Duodenal mucosa (tissue), 2 donors: Measurements from ENCODE around the gene ABCC8.

ENCODE experiments used
- H3K27ac ChIP-seq: one replicate; pipeline ENCODE4 v1.7.0; 2013; ENCODE audit warnings: low read depth, low read length
- H3K27me3 ChIP-seq, 2 donors: one replicate each; pipeline ENCODE4 v1.7.0; 2013; ENCODE audit warnings: low read length in 2 of 2, control low read depth in 1 of 2; ENCODE audit not compliant: insufficient read depth in 2 of 2, control insufficient read depth in 1 of 2
- H3K36me3 ChIP-seq, 2 donors: one replicate each; pipeline ENCODE4 v1.7.0; 2013; ENCODE audit warnings: low read length in 2 of 2, control low read depth in 1 of 2; ENCODE audit not compliant: insufficient read depth in 2 of 2, control insufficient read depth in 1 of 2
- H3K4me1 ChIP-seq, 2 donors: one replicate each; pipeline ENCODE4 v1.7.0; 2013; ENCODE audit warnings: low read length in 2 of 2, control low read depth in 1 of 2; ENCODE audit not compliant: insufficient read depth in 2 of 2, control insufficient read depth in 1 of 2
- H3K4me3 ChIP-seq, 2 donors: one replicate each; pipeline ENCODE4 v1.7.0; 2013; ENCODE audit warnings: low read length in 2 of 2, low read depth in 1 of 2
- H3K9ac ChIP-seq, 2 donors: one replicate each; pipeline ENCODE4 v1.7.0; 2013; ENCODE audit warnings: low read length in 2 of 2, low read depth in 1 of 2
- H3K9me3 ChIP-seq, 2 donors: one replicate each; pipeline ENCODE4 v1.7.0; 2013; ENCODE audit warnings: low read length in 2 of 2, control low read depth in 1 of 2; ENCODE audit not compliant: control insufficient read depth in 1 of 2

ABCC8 gene

DNA sequence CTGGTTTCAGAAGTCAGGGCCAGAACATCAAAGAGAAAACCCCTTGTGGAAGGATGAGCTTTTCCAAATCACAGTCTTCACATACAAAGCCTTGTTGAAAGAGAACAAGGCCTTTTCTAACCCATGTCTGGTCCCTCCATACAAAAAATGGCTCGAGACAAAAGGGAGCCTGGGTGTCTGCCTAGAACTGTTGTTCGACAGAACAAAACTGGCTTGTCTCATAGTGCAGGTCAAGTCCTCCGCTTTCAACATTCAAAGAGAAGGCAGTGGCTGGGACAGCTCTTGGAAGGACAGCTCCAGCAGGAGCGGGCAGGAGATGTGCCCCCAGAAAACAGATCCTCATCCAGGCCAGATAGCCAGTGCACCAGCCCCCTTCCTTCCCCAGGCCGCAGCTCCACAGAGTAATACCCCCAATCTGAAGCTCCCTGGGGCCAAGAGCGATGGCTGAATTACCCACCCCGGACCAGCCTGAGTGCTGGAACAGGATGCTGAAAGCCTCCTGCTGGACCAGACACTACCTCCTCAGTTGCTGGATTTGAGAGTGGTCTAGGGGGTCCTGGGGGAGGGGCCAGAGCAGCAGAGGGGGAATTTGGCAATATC is 40.0 kb upstream of the ABCC8 start:
- H3K9ac ChIP-seq = no peak overlapping the region

GRCh38 chr11:17515443-17516176 is 39.0 kb upstream of the ABCC8 start:
- H3K27ac ChIP-seq = no peak overlapping the region
- H3K9me3 ChIP-seq = no peaks in the 10 kb centered on the region
- H3K4me1 ChIP-seq = no peaks in the 10 kb centered on the region
- H3K36me3 ChIP-seq = peaks cover 22 to 69% of the 10 kb centered on the region in 2 donors
- no peaks in the 10 kb centered on the region for H3K27me3 ChIP-seq
- no peak overlapping the region for H3K9ac ChIP-seq
- H3K4me3 ChIP-seq = no peak overlapping the region

More for the DNA sequence above, 40.0 kb upstream of the ABCC8 start:
- no peaks in the 10 kb centered on the region for H3K9me3 ChIP-seq
- no peaks in the 10 kb centered on the region for H3K4me1 ChIP-seq
- peaks cover 25 to 75% of the 10 kb centered on the region in 2 donors for H3K36me3 ChIP-seq
- H3K27ac ChIP-seq = no peak overlapping the region
- no peak overlapping the region for H3K4me3 ChIP-seq
- H3K27me3 ChIP-seq = no peaks in the 10 kb centered on the region

DNA sequence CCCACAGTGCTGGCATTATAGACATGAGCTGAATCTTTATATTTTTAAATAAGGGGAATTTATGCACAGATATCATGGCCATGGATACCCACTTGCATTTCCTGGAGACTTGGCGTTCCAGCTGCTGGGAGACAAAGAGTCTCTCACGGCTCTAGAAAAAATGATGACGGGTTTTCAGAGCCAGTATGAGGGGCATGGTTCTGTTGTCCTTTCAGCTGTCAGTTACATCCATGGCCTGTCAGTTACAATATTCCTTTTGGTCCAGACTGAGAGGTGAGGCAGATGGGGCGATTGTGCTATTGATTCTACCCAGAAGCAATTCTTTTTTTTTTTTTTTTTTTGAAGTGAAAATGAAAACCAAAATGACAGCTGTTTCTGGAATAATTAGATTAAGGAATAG is 37.8 kb upstream of the ABCC8 start:
- Histone ChIP-seq H3K27ac (no peak overlapping the region), H3K4me1 (no peaks in the 10 kb centered on the region), H3K4me3 (no peak overlapping the region), H3K36me3 (peaks cover 12 to 63% of the 10 kb centered on the region in 2 donors), H3K9ac (no peak overlapping the region), H3K9me3 (no peaks in the 10 kb centered on the region), H3K27me3 (no peaks in the 10 kb centered on the region)

DNA sequence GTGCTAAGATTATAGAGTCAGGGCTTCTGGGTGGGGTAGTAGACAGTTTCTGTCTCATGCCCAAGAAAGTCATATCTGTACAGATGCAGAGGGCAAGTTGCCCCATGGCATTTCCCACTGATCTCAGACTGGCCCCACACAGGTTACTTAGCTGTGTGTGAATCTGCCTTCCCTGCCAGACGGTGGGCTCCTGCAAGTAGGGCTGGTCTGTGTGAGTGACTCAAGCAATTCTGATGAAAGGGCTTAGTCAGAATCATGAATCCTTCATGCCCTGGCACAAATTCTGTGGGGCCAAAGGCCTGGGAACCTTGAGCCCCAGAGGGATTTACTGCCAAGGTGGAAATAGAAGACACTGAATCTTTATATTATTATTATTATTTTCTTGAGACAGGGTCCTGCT is 37.2 kb upstream of the ABCC8 start:
- Histone ChIP-seq H3K36me3 (peaks cover 11 to 58% of the 10 kb centered on the region in 2 donors), H3K9ac (no peak overlapping the region), H3K27me3 (no peaks in the 10 kb centered on the region), H3K4me3 (no peak overlapping the region), H3K27ac (no peak overlapping the region), H3K4me1 (no peaks in the 10 kb centered on the region), H3K9me3 (no peaks in the 10 kb centered on the region)

GRCh38 chr11:17512101-17512500 is 35.5 kb upstream of the ABCC8 start:
- peaks cover 11 to 44% of the 10 kb centered on the region in 2 donors for H3K36me3 ChIP-seq
- H3K9ac ChIP-seq = no peak overlapping the region
- no peaks in the 10 kb centered on the region for H3K9me3 ChIP-seq
- H3K4me3 ChIP-seq = no peak overlapping the region
- no peaks in the 10 kb centered on the region for H3K4me1 ChIP-seq
- H3K27me3 ChIP-seq = no peaks in the 10 kb centered on the region
- H3K27ac ChIP-seq = no peak overlapping the region

DNA sequence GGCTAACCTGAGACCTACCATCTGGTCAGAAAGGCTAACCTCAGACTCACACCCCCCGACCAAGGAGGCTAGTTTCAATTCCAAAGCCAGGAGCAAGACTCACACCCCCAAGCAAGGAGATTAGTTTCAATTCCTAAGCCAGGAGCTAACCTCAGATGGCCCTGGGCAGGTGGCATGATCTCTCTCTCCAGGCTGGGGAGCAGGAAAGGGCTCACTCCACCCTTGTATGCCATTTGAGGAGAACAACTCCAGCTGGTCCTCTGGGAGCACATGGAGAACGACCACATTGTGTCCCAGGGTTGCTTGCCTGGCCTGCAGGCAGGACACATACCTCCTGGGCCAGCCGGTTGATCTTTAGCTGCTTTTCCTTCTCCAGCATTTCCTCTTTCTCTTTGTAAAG is 34.9 kb upstream of the ABCC8 start:
- H3K4me1 ChIP-seq = no peaks in the 10 kb centered on the region
- H3K9ac ChIP-seq = no peak overlapping the region
- H3K36me3 ChIP-seq = peaks cover 11 to 39% of the 10 kb centered on the region in 2 donors
- no peaks in the 10 kb centered on the region for H3K27me3 ChIP-seq
- H3K9me3 ChIP-seq = no peaks in the 10 kb centered on the region
- H3K27ac ChIP-seq = no peak overlapping the region
- H3K4me3 ChIP-seq = no peak overlapping the region

- H3K36me3 ChIP-seq = peaks cover 8 to 38% of the 10 kb centered on the region in 2 donors
- no peak overlapping the region for H3K4me3 ChIP-seq
- H3K4me1 ChIP-seq = no peaks in the 10 kb centered on the region
- no peaks in the 10 kb centered on the region for H3K9me3 ChIP-seq
- H3K27ac ChIP-seq = no peak overlapping the region
- no peak overlapping the region for H3K9ac ChIP-seq
- no peaks in the 10 kb centered on the region for H3K27me3 ChIP-seq
These were observed 34.0 kb upstream of the ABCC8 start for GRCh38 chr11:17510507-17511206.

DNA sequence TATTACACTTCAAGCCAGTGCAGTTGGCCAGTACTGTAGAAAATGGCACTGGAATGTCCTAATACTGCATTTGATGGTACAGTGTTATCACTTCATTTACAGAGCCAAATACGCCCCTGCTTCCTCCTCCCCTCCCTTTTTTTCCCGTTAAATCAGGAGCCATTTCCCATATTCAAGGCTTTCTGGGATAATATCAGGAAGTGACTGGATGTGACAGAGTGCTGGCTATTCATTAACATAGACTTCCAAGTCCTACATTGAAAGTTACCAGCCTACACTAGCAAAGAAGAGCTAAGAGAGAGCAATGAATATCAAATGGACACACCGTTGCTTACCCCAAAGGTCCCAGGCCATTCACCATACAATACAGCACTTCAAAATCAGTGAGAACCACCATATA is 32.1 kb upstream of the ABCC8 start:
- H3K4me3 ChIP-seq = no peak overlapping the region
- H3K36me3 ChIP-seq = peaks cover 7 to 26% of the 10 kb centered on the region in 2 donors
- no peak overlapping the region for H3K27ac ChIP-seq
- H3K4me1 ChIP-seq = no peaks in the 10 kb centered on the region
- H3K9ac ChIP-seq = no peak overlapping the region
- H3K9me3 ChIP-seq = no peaks in the 10 kb centered on the region
- no peaks in the 10 kb centered on the region for H3K27me3 ChIP-seq

DNA sequence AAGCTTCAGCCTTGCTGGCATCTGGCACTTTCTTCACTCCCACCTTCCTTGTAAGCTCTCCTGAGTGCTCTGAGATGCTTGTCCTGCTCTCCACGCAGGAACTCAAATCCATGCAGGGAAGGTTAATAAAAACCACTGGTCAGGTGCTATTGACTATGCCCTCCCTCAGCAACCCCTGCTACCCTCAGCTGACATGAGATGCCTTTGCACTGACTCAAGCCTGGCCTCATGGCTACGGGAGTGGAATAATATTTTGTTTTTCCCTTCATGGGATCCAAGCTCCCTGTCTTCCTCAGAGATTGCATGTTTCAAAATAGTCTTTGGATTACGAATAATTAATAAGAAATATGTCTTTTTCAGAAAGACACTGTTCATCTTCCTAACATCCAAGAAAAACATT is 31.7 kb upstream of the ABCC8 start:
- Histone ChIP-seq H3K9ac (no peak overlapping the region), H3K4me3 (no peak overlapping the region), H3K27me3 (no peaks in the 10 kb centered on the region), H3K27ac (no peak overlapping the region), H3K9me3 (no peaks in the 10 kb centered on the region), H3K36me3 (peaks cover 6 to 26% of the 10 kb centered on the region in 2 donors), H3K4me1 (no peaks in the 10 kb centered on the region)

DNA sequence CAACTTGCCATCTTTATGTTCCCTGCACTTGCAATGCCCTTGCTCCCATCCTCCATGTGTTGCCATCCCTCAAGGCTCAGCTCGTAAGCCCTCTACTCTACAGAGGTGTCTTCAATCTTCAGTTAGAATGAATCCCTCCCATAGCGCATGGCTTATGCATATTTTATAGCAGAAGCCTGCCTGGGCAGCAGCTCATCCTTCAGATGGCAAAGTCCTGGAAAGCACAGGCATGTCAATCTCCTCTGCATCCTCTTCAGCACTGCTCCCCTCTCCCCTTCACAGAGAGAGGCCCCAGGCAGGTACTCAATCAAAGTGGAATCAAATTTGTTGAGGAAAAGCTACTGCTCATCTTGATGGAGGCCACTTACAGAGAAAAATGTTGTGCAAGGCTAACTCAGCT is 31.1 kb upstream of the ABCC8 start:
- Histone ChIP-seq H3K4me1 (no peaks in the 10 kb centered on the region), H3K9ac (no peak overlapping the region), H3K36me3 (peaks cover 3 to 22% of the 10 kb centered on the region in 2 donors), H3K9me3 (no peaks in the 10 kb centered on the region), H3K27me3 (no peaks in the 10 kb centered on the region), H3K27ac (no peak overlapping the region), H3K4me3 (no peak overlapping the region)
